ENCODE results near the gene RGL2. TPM values are rescaled to one million over a fixed set of nuclear protein-coding genes. Genes with fewer than 3 reads are reported as not detected.

The RGL2 gene
- total RNA-seq, 1 donor from 2014 or later, result 15.4 TPM

DNA sequence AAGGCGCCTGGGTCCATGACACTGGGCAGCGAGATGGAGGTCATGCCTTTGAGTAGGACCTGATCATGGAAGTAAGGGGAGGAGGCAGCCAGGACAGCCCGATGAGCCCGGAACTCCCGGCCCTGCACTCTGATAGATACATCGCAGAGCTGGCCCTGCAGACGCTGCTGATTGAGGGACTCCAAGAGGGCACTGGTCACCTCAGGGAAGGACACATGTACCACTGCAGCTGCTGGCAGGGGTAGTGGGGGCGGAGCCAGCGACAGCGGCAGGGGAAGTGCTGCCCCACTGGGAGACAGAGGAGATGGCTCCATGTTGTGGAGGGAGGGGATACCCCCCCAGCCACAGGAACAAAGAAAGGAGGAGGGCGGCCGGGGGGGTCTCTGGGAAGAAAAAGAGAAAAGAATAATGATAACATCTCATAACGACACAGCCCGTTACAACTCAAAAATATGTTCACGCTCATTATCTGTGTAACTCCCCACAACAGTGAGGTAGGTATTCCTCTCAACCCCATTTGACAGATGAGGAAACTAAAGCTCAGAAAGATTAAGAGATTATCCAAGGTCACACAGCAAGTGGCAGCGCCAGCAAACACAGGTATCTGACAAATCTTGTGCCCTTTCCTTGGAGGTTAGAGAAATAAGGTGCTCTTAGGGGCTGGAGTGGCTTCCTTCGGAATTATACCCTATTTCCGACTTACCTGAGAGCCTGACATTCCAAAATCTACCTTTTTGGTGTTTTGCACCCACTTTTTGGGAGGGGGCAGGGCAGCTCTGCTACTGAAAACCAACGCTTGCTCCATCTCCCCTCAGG lies 18.1 kb upstream of the RGL2 start:
- no peak for DNase-seq (ENCODE audit: low spot score)

DNA sequence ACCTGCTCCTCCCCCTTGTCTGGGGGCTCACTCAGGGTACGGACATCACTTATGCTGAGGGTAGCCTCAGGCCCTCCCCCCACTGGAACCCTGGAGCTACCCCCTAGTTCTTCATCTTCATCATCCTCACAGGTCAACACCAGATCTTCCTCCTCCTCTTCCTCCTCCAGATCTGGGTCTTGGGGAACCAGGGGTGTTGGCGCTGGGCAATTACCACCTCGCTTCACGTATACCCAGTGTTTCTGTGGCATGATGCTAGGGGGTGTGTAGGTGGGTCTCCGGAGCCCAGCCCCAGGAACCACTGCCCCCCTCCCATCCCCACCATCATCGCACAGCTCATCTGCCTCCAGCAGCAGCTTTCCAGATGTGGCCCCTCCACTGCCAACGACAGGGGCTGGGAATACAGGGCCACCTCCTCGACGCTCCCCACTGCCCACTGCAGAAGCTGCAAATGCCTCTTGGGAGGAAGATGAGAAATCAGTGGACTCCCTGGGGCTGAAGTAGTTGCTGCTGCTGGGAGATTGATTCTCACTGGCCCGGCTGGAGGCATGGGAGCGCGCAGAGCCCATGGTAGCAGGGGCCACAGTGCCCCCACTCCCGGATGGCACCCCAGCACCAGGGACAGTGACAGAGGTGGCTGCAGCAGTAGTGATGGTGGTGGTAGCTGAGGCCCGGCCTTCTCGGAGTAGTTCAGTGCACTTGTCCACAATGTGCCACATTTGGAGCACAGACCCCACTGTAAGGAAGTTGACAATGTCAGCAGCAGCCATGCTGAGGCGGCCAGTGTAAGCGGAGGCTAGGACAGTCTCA lies 17.3 kb upstream of the RGL2 start:
- DNase-seq (ENCODE audit: low spot score), result no peak

- no peak for DNase-seq (ENCODE audit: low spot score)
Measured at GRCh38 chr6:33314943-33315792, 16.4 kb upstream of the RGL2 start.

GRCh38 chr6:33314515-33314942 lies 15.8 kb upstream of the RGL2 start:
- peak; percentile 84 for DNase-seq (ENCODE audit: low spot score)

- DNase-seq (ENCODE audit: low spot score), result peak; percentile 75
Measured at GRCh38 chr6:33313709-33314514, 15.2 kb upstream of the RGL2 start, which contains the start of gene TAPBP. Gene TAPBP, minus strand, starts transcription at chr6:33314078. Its CDS starts 37 bp downstream, at chr6:33314041.

DNA sequence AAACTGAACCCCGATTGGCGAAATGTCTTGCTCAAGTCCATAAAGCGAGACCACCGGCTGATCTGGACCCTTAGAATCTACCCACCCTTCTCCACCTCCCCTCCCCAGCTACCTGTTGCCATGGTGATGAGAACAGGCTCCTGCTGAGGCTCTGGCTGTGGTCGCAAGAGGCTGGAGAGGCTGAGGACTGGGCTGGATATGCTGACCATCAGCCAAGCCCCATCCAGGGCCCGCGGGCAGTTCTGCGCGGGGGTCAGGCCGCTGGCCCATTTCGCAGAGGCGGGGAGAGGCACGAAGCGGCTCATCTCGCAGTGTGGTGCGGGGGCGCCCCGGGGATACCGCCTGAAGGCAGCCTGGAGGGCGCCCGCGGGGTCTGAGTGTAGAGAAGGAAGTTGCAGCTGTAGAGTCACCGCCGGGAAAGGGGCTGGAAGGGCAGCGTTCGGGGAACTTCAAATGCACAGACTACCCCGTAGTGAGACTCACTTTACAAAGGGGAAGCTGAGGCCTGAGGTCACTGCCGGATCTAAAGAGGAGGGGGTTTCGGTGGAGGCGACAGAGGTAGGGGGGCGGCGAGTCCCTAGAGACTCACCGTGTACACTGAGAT lies 14.5 kb upstream of the RGL2 start:
- DNase-seq (ENCODE audit: low spot score), result peak; percentile 54

- DNase-seq (ENCODE audit: low spot score), result peak; percentile 73
Measured at GRCh38 chr6:33312361-33313104, 13.8 kb upstream of the RGL2 start.

GRCh38 chr6:33306356-33306755 lies 7.6 kb upstream of the RGL2 start:
- no peak for DNase-seq (ENCODE audit: low spot score)

DNA sequence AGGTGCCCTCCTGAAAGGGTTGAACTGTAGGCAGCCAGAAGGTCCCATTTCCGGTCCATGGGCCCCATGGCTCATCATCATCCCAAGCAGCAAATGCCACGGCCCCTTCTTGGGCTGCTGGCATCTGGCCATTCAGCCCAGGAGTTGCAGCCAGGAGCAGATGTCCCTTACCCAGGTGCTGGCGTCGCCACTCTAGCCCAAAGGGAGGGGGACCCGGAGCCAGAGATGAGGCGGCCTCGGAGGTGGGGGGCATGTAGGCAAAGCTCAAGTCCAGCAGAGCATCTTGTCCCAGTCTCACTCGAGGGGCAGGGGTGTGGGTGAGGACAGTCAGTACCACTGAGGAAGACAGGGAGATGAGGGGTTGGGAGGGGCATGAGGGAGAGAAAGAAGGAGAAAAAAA lies 6.3 kb upstream of the RGL2 start:
- no peak for DNase-seq (ENCODE audit: low spot score)

GRCh38 chr6:33304216-33304615 lies 5.5 kb upstream of the RGL2 start:
- no peak for DNase-seq (ENCODE audit: low spot score)

DNA sequence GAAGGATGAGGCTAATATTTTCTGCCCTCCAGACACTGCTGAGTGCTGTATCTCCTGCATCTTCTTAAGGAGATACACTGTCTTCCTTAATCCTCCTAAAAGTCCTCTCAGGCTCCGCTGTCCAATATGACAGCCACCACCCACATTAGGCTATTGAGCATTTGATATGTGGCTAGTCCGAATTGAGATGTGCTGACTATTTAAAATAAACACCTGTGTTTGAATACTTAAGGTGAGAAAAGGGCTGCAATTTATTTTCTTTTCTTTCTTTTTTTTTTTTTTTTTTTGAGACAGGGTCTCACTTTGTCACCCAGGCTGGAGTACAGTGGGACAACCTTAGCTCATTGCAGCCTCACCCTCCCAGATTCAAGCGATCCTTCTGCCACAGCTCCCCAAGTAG lies 3.1 kb upstream of the RGL2 start:
- DNase-seq (ENCODE audit: low spot score), result no peak

DNA sequence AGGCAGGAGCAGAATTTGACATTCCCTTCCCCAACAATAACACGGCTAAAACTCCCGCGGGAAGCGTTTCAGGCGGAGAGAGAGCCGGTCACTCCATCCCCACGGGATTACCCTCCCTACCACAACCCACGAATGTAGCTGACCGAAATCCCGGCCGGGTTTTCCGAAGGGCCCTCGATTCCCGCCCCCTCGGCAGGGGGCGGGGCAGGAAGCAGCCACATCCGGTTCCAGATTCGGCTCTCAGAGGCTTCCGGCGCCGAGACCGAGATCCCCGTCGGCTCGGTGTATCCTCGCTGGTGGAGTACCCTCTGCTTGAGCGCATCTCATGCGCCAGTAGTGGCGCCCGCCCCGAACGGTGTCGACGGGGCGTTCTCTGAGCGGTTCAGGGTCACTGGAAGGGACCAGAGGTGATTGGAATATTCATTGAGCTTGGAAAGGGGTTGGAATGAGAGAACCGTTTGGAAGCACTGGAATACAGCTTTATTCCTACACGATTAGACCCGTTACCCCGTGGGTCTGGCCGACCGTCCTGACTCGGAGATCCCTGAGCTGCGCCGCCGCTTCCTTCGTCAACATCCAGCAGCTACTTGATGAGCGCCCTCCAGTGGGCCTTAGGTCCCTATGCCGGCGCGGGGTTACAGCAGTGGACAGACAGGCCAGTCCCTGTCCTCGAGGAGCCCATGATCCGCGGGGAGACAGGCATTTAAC lies 649 bp upstream of the RGL2 start:
- DNase-seq (ENCODE audit: low spot score), result peak; percentile 95

DNA sequence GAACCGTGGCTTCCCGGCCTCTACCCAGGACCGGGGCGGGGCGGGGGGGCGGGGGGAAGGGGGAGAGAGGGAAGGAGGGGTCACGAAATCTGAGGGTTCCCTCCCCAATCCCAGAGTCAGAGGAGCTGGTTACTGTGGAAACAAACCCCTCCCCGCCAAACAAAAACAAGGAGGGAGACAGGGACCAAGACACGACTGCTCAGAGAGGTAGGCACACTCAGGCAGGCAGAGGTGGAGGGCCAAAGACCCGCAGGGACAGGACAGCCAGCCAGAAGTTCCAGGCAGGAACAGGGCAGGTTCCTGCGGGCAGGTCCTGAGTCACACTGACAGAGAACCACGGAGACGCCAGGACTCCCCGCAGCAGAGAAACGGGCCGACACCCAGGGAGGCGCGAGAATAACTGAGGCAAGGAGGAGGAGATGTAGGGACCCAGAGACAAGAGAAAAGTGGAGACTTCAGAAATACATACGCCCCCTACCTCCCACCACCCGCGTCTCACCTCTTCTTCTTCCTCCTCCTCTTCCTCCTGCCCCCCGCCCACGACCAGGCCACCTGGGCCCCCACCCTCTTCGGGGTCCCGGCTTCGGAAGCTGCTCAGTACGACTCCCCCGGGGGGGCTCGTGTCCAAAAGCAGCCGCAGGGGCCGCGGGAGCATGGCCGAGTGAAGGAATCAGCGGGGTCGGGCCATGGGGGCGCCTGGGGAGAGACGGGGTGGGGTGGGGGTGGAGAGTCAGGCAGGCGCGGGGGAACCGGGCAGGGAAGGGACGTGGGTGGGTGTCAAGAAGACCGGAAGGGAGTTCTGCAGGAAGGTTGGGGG lies 578 bp downstream of the RGL2 start:
- peak; percentile 93 for DNase-seq (ENCODE audit: low spot score)

DNA sequence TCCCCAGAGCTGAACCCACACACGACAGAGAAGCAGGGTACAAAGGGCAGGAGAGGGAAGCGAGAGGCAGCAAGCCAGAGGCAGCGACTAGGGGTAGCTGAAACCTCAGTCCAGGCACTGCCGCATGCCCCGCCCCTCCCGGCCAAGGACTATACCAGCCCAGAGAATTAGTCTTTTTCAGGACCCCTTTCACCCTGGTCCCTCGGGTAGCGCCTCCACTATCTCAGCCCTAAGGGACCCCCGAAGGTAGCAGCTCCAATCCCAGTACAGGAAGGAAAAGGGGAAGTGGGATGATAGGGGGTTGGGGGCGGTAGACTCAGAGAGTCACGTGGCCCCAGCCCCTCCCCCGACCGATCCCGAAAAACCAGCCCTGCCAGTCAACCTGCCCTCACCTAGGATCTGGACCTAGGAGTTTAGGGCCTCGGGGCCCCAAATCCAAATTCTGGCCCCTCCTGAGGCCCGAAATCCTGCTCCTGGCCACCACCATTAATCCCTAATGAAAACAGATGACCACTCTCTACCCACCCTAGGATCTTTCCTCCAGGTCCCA lies 1.3 kb downstream of the RGL2 start:
- DNase-seq (ENCODE audit: low spot score), result peak; percentile 72

DNA sequence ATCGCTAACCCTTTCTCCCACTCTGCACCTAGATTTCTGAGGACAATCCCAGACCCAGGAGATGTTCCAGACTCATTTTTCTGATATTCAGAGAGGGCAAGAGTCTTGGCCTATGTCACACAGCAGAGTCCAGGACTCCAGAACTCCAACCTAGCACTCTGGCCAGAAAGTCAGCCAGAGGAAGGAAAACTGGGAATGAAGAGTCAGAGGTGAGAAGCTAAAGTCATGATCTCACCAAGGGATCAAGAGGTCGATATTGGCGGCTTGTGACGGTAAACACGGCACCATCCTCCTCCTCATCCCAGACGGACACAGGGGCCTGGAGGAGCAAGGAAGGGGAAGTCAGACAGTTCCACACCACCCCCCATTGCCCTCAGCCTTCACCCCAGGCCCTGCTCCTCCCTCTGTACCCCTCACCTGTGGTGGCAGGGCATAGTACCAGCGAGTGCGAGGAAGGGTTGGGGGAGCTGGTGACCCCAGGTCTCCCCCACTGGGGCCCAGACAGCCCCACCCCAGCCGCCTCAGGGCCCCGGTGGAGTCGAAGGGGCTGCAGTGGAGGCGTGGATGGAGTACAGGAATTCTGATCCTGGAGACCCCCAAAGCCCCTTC lies 1.8 kb downstream of the RGL2 start:
- no peak for DNase-seq (ENCODE audit: low spot score)

DNA sequence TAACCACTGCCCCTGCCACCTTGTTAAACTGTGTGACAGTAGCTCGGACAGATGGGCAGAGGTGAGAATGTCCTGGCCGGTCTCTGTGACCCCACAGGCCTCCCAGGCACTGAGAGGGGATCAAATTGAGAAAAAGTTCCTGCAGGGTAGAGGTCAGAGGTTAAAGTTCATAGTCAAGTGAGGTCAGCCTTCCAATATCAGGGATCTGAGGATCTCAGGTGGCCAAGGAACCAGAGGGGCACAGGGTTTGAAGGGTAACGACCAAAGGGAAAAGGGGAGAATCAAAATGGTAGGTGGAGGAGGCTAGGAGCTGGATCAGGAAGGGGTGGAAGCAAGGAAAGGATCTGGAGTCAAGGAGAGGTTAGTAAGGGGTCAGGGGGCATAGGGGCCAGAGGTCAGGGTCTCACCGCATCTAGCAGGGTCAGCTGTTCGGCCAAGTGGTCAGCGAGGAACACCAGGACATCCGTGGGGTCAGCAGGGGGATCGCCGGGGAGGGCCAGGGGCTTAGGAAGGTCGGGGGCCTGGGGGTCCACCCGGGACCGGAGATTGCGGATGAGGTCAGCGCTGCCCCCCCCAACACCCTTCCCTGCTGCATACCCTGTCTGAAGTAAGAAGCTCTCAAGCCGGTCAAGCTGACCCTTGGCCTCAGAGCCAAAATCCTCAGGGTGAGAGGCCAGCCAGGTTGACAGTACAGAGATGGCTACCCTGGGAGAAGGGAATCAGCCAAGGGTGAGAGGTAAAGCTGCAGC lies 2.9 kb downstream of the RGL2 start:
- DNase-seq (ENCODE audit: low spot score), result no peak
